H9 (cell line): ENCODE data around the gene ETFA. TPM values are rescaled to one million over a fixed set of nuclear protein-coding genes. Genes with fewer than 3 reads are reported as not detected.

Experiments used
- DNase-seq: peaks from one replicate; pipeline ENCODE4 v3.0.0-alpha.2; 2017
- H2AFZ ChIP-seq: one replicate; pipeline ENCODE4 v1.6.1; 2013; ENCODE audit warnings: mild to moderate bottlenecking, low read length, control low read depth, moderate library complexity
- H2AK5ac ChIP-seq: 2 replicates; pipeline ENCODE4 v1.6.1; 2013; ENCODE audit warnings: low read length, control low read depth, mixed read lengths; ENCODE audit not compliant: insufficient read length
- H2BK120ac ChIP-seq: one replicate; pipeline ENCODE4 v1.6.1; 2013; ENCODE audit warnings: low read depth, mild to moderate bottlenecking, low read length, control low read depth, inconsistent platforms; ENCODE audit not compliant: poor library complexity, severe bottlenecking
- H2BK12ac ChIP-seq: 2 replicates; pipeline ENCODE4 v1.6.1; 2013; ENCODE audit warnings: low read length, control low read depth, mixed read lengths, low read depth; ENCODE audit not compliant: insufficient read length
- H2BK15ac ChIP-seq: 2 replicates; pipeline ENCODE4 v1.6.1; 2013; ENCODE audit warnings: low read depth, low read length, control low read depth
- H2BK20ac ChIP-seq: one replicate; pipeline ENCODE4 v1.6.1; 2013; ENCODE audit warnings: low read depth, mild to moderate bottlenecking, low read length, control low read depth, inconsistent platforms; ENCODE audit not compliant: poor library complexity, severe bottlenecking
- H2BK5ac ChIP-seq: 2 replicates; pipeline ENCODE4 v1.6.1; 2013; ENCODE audit warnings: low read length, control low read depth, mixed read lengths; ENCODE audit not compliant: insufficient read length
- H3K14ac ChIP-seq: 2 replicates; pipeline ENCODE4 v1.6.1; 2013; ENCODE audit warnings: low read length, control low read depth; ENCODE audit not compliant: insufficient read depth
- H3K18ac ChIP-seq: 2 replicates; pipeline ENCODE4 v1.6.1; 2013; ENCODE audit warnings: low read depth, mild to moderate bottlenecking, mixed read lengths, low read length, control low read depth; ENCODE audit not compliant: insufficient read length
- H3K23ac ChIP-seq: 2 replicates; pipeline ENCODE4 v1.6.1; 2013; ENCODE audit warnings: low read length, control low read depth, mixed read lengths, low read depth; ENCODE audit not compliant: insufficient read length
- H3K23me2 ChIP-seq: 2 replicates; pipeline ENCODE4 v1.6.1; 2013; ENCODE audit warnings: low read depth, mild to moderate bottlenecking, mixed read lengths, low read length, control low read depth; ENCODE audit not compliant: insufficient read length, poor library complexity, severe bottlenecking
- H3K27ac ChIP-seq: 2 replicates; pipeline ENCODE4 v1.5.1; 2013; ENCODE audit warnings: low read length, control low read depth, mixed read lengths, low read depth; ENCODE audit not compliant: insufficient read length
- H3K27me3 ChIP-seq: 2 replicates; pipeline ENCODE4 v1.6.1; 2013; ENCODE audit warnings: low read length, control low read depth, inconsistent platforms; ENCODE audit not compliant: insufficient read depth
- H3K4ac ChIP-seq: 2 replicates; pipeline ENCODE4 v1.6.1; 2013; ENCODE audit warnings: low read depth, mild to moderate bottlenecking, control low read depth, inconsistent platforms, low read length, moderate library complexity
- H3K4me1 ChIP-seq: 2 replicates; pipeline ENCODE4 v1.6.1; 2013; ENCODE audit warnings: low read length, control low read depth, inconsistent platforms; ENCODE audit not compliant: insufficient read depth
- H3K4me2 ChIP-seq: 2 replicates; pipeline ENCODE4 v1.6.1; 2013; ENCODE audit warnings: low read length, control low read depth, mixed read lengths; ENCODE audit not compliant: insufficient read length, insufficient read depth
- H3K56ac ChIP-seq: 2 replicates; pipeline ENCODE4 v1.6.1; 2013; ENCODE audit warnings: low read depth, mild to moderate bottlenecking, mixed read lengths, low read length, control low read depth; ENCODE audit not compliant: insufficient read length
- H3K79me1 ChIP-seq: 2 replicates; pipeline ENCODE4 v1.6.1; 2013; ENCODE audit warnings: low read depth, mild to moderate bottlenecking, moderate library complexity, low read length, control low read depth, inconsistent platforms; ENCODE audit not compliant: insufficient read depth, poor library complexity, severe bottlenecking
- H3K79me2 ChIP-seq: 2 replicates; pipeline ENCODE4 v1.6.1; 2013; ENCODE audit warnings: low read length, control low read depth, inconsistent platforms; ENCODE audit not compliant: insufficient read depth
- H3K9ac ChIP-seq: 2 replicates; pipeline ENCODE4 v1.6.1; 2013; ENCODE audit warnings: low read length, control low read depth, mixed read lengths; ENCODE audit not compliant: insufficient read length; ENCODE audit errors: extremely low read depth
- H3K9me3 ChIP-seq: one replicate; pipeline ENCODE4 v1.6.1; 2013; ENCODE audit warnings: low read depth, low read length, inconsistent platforms; ENCODE audit not compliant: control insufficient read depth
- H3T11ph ChIP-seq: one replicate; pipeline ENCODE4 v1.6.1; 2013; ENCODE audit warnings: mild to moderate bottlenecking, low read length, control low read depth, inconsistent platforms
- H4K20me1 ChIP-seq: one replicate; pipeline ENCODE4 v1.6.1; 2013; ENCODE audit not compliant: control insufficient read depth, insufficient read length, insufficient read depth
- H4K5ac ChIP-seq: 2 replicates; pipeline ENCODE4 v1.6.1; 2013; ENCODE audit warnings: low read depth, mild to moderate bottlenecking, mixed read lengths, low read length, control low read depth; ENCODE audit not compliant: insufficient read length
- H4K8ac ChIP-seq: replicated peaks from 2 replicates; pipeline ENCODE4 v1.6.1; 2013; ENCODE audit warnings: low read length, control low read depth, mixed read lengths, low read depth; ENCODE audit not compliant: insufficient read length
- H4K91ac ChIP-seq: 2 replicates; pipeline ENCODE4 v1.6.1; 2013; ENCODE audit warnings: low read depth, mild to moderate bottlenecking, moderate library complexity, mixed read lengths, low read length, control low read depth; ENCODE audit not compliant: insufficient read length
- H3K27ac Mint-ChIP-seq, 3 experiments: 2 replicates in 2 of 3; 3 replicates in 1 of 3; pipeline ENCODE4 v1.8.0; 2020 to 2021; ENCODE audit warnings: mixed read lengths in 3 of 3, mild to moderate bottlenecking in 1 of 3, moderate library complexity in 1 of 3
- H3K27me3 Mint-ChIP-seq: 2 replicates; pipeline ENCODE4 v1.8.0; 2021; ENCODE audit warnings: low read depth, mild to moderate bottlenecking, moderate library complexity, mixed read lengths
- H3K36me3 Mint-ChIP-seq, 3 experiments: 2 replicates in 2 of 3; 3 replicates in 1 of 3; pipeline ENCODE4 v1.8.0; 2020 to 2021; ENCODE audit warnings: low read depth in 3 of 3, mixed read lengths in 3 of 3; ENCODE audit not compliant: insufficient read depth in 1 of 3
- H3K4me1 Mint-ChIP-seq, 2 experiments: 2 replicates each; pipeline ENCODE4 v1.8.0; 2020; ENCODE audit warnings: mixed read lengths in 2 of 2
- H3K4me3 Mint-ChIP-seq, 2 experiments: 2 replicates in 1 of 2; 3 replicates in 1 of 2; pipeline ENCODE4 v1.8.0; 2020 to 2021; ENCODE audit warnings: mild to moderate bottlenecking in 2 of 2, mixed read lengths in 2 of 2, moderate library complexity in 1 of 2
- H3K9me3 Mint-ChIP-seq, 2 experiments: 2 replicates in 1 of 2; 3 replicates in 1 of 2; pipeline ENCODE4 v1.8.0; 2020; ENCODE audit warnings: mild to moderate bottlenecking in 2 of 2, mixed read lengths in 2 of 2, moderate library complexity in 1 of 2
- CTCF ChIP-seq: fragments of 200-600 bp; sonication (generic); conservative IDR thresholded peaks from 3 replicates; pipeline ENCODE4 v1.8.0; 2021; ENCODE audit warnings: antibody characterized with exemption, mild to moderate bottlenecking
- WGBS: extraction: QIAGEN DNeasy Blood & Tissue Kit; methylation state at CpG from one replicate; pipeline ENCODE4 v1.1.7; 2013; ENCODE audit warnings: missing lambda C conversion rate, low lambda C conversion rate, mixed read lengths; ENCODE audit not compliant: insufficient read length; ENCODE audit errors: extremely low coverage; 5-methylcytosine and 5-hydroxymethylcytosine counted together
- total RNA-seq: library from RNA; stranded (reverse); gene quantifications from 2 replicates; pipeline ENCODE4 v1.2.1, GENCODE V29; 2021

ETFA gene
- total RNA-seq, 1 experiment from 2014 or later = 109 TPM

- no peak overlapping the region for H3K23ac ChIP-seq
- H2BK12ac ChIP-seq = no peak overlapping the region
- no peaks in the 10 kb centered on the region for H3K79me2 ChIP-seq
- H3K4me2 ChIP-seq = no peak overlapping the region
- DNase-seq = no peak
- Mint-ChIP-seq H3K27me3 (no peaks in the 10 kb centered on the region; the same call in 1 of the 2 replicates), H3K4me3 (no peak overlapping the region), H3K9me3 (no peaks in the 10 kb centered on the region), H3K4me1 (peaks cover 28 to 35% of the 10 kb centered on the region in 2 experiments), H3K36me3 (no peaks in the 10 kb centered on the region; a peak in 1 of 7 replicates), H3K27ac (peak overlapping the region; percentile 15 to 75 (median 32); a peak in 3 of 7 replicates)
- no peak overlapping the region for H4K91ac ChIP-seq
- no peak overlapping the region for H3K27ac ChIP-seq
- no peak overlapping the region for H4K5ac ChIP-seq
- no peak overlapping the region for H4K8ac ChIP-seq
- no peak for TF ChIP-seq CTCF
- no peak overlapping the region for H2BK20ac ChIP-seq
- H3K18ac ChIP-seq = no peak overlapping the region
- H3T11ph ChIP-seq = no peak overlapping the region
- H3K27me3 ChIP-seq = no peaks in the 10 kb centered on the region; the same call in 1 of the 2 replicates
- H2BK15ac ChIP-seq = no peak overlapping the region
- no peaks in the 10 kb centered on the region for H3K9me3 ChIP-seq
- no peak overlapping the region for H3K9ac ChIP-seq
- H4K20me1 ChIP-seq = no peaks in the 10 kb centered on the region
- no peak overlapping the region for H3K4ac ChIP-seq
- no peak overlapping the region for H3K56ac ChIP-seq
- H2AFZ ChIP-seq = no peak overlapping the region
- no CpG with 5 or more reads among the region's 5 CpGs for whole genome bisulfite sequencing
- H2BK5ac ChIP-seq = no peak overlapping the region
- no peak overlapping the region for H3K14ac ChIP-seq
- no peak overlapping the region for H2BK120ac ChIP-seq
- no peaks in the 10 kb centered on the region for H3K23me2 ChIP-seq
- no peaks in the 10 kb centered on the region for H3K4me1 ChIP-seq
- no peaks in the 10 kb centered on the region for H3K79me1 ChIP-seq
- H2AK5ac ChIP-seq = no peak overlapping the region
Measured at GRCh38 chr15:76200641-76201105, 110.6 kb downstream of the ETFA start.
